ENCODE data around the gene DYNC1H1.
A peak's percentile ranks its signal among the peaks of the same experiment; 100 is the strongest.
"Not testable (repeated sequence)": the region's sequence is repeated elsewhere in the genome, so short reads cannot be mapped to it uniquely, and the experiment has no call there.

Gene DYNC1H1

DNA sequence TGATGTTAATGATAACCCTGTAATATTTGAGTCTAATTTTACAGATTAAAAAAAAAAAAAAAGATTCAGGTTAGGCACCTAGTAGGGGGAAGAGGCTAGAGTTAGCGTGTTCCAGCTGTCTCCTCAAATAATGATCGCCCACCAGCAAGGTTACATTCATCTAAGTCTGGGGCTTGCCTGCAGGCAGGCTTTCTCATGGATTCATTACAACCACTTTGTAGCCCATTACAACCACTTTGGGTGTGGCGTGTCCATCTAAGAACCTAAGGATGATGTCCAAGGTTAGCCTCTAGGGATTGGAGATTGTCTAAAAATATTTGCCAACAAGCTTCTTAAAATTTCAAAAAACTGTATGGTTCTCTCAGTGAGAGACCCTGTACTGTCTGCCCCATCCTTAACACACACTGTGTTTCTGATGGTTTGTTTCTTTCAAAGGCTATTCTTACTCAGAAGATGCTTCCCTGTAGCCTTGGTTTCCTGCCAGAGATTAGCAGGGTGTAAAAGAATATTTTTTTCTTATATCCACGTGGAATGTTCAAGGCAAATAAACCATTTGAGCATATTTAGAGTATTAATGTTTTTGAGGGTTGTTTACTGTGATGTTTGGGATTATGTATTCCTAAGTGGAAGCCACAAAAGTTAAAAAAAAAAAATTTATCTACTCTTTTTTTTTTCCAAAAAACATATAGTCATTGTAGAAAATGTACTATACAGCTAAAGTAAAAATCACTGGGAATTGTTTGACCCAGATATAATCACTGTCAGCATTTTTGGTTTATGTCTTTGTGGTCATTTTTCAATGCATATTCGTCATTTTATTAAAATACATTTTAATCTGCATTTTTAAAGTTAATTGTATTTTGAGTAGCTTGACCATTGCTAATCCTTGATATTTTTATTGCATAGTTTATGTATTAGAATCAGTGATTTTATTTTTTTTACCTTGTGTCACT lies 1.7 kb downstream of the DYNC1H1 start:
- DNase-seq: peak in 1 of 5 experiments; percentile 22

DNA sequence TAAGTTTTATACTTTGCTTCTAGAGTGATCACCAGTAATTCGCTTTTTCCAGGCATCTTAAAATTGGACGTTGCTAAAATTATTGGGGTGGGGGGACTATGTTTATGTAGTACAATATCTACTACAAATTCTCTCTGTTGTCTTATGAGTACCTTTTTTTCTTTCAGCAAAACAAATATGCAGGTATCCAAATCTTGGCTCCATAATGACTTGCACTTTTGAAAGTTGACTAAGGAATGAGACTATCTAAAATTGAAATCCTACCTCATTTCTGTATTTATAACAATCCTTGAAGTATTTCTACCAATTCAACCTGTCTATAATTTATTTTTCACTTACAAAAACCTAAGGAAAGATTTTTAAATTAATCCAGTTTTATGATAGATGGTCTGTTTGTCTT lies 2.4 kb downstream of the DYNC1H1 start:
- DNase-seq: no peak

DNA sequence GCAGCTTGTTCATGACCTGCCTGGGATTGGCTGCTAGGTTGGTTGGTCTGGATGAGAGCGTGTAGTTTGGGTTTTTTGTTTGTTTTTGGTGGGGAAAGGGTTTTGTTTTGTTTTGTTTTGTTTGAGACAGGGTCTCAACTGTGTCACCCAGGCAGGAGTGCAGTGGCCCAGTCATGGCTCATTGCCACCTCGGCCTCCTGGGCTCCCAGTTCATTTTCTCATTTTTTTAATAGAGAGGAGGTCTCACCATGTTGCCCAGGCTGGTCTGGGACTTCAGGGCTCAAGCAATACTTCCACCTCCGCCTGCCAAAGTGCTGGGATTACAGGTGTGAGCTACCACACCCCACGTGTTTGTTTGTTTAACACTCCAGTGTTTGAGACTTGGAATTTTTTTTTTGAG lies 3.8 kb downstream of the DYNC1H1 start:
- DNase-seq: no peak

DNA sequence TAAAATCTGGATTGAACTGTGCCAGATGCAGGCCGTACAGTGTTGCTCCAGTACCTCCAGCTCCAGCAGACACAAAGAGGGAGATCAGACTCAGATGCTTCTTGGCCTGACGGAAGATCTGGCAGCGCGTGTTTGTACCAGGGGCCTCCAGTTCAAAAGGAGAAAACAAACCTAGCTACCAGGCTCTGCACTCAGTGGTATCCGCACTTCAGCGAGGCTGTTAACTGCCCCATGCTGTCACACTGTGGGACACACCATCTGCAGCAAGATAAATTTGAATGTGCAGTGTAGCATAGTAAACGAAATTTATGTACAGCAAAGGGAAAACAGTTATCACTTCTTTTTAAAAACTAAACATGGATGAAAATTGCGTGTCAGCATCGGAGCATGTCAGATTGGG lies 5.1 kb downstream of the DYNC1H1 start:
- no peak for DNase-seq

DNA sequence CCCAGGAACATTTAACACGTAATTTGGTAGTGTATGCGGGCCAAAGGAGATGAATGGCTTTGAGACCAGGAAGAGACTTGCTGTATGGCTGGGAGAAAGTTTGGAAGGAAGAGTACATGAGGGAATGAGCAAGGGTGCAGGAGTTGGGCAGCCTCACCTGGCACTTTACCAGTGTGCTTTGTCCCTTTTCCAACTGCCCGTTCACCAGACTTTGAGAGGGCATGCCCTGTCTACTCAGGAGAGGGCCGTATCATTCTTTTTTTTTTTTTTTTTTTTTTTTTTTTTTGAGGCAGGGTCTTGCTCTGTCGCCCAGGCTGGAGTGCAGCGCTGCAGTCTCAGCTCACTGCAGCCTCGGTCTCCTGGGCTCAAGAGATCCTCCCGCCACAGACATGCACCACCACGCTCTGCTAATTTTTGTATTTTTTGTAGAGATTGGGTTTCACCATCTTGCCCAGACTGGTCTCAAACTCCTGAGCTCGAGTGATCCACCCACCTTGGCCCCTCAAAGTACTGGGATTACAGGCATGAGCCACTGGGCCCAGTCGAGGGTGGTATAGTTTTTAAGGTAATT lies 6.5 kb downstream of the DYNC1H1 start:
- DNase-seq: no peak

DNA sequence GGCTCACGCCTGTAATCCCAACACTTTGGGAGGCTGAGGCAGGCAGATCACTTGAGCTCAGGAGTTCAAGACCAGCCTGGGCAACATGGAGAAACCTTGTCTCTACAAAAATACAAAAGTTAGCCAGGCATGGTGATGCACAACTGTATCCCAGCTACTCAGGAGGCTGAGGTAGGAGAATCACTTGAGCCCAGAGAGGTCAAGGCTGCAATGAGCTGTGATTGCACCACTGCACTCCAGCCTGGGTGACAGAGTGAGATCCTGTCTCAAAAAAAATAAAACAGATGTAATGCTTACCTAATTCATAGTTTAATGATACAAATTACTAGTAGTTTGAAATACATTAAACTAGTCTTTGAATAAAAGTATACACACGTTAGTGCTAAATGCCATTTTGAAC lies 7.1 kb downstream of the DYNC1H1 start:
- DNase-seq: not testable (repeated sequence)

DNA sequence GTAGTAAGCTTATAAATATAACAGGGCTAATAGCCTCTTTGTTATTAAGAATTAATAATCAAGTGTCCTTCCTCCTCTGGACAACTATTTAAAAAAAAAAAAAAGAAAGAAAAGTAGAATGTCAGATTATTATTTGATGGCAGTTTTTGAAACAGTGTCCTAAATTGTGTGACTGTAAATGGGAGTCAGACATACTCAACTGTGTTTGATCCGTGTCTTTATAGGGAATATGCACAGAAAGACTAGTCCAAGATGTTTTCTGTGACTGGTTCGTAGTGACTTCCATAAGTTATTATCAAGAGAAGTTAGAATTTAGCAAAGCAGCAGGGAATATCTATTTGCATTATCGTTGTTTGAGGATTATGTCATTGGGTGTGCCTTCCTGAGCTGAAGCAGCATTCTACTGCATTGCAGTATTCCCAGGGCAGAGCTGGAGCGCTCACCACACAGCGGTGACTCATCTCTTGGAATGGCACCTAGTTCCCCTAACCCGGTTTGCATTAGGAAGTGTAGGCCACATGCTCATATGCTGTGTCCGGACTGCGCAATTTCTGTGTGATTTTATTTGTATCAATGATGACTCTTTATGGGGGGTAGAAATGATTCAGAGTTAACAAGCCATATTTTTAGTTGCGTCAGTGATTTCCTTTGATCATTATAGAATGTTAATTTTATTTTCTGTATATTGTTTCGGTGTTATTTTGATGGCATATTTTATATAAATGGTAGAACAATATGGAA lies 7.9 kb downstream of the DYNC1H1 start:
- DNase-seq: no peak

DNA sequence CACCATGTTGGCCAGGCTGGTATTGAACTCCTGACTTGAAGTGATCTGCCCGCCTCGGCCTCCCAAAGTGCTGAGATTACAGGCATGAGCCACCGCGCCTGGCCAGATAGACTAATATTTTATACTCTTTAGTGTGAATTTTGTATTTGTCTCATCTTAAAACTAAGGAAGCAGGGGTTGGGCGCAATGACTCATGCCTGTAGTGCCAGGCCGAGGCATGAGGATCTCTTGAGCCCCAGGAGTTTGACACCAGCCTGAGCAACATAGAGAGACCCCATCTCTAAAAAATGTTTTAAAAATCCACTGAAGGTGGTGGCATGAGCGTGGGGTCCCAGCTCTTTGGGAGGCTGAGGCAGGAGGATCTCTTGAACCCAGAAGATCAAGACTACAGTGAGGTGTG lies 9.0 kb downstream of the DYNC1H1 start:
- no peak for DNase-seq

DNA sequence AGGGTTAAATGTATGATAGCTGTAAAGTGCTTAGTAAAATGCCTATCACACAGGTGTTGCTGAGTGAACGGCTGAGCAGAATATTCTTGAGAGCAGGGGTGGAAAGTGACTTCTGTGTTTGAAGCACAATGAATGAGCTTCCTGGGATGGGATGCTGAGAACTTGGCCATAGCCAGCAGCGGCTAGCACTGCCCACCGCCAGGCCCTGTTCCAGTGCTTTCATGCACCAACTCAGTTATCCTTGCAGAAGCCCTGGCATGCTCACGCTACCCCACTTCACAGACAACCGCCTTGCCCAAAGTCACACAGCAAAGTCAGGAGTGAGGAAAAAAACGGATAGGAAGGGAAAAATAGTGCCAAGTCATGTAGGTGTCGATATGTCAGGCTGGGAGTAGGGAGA lies 10.9 kb downstream of the DYNC1H1 start:
- DNase-seq: no peak

DNA sequence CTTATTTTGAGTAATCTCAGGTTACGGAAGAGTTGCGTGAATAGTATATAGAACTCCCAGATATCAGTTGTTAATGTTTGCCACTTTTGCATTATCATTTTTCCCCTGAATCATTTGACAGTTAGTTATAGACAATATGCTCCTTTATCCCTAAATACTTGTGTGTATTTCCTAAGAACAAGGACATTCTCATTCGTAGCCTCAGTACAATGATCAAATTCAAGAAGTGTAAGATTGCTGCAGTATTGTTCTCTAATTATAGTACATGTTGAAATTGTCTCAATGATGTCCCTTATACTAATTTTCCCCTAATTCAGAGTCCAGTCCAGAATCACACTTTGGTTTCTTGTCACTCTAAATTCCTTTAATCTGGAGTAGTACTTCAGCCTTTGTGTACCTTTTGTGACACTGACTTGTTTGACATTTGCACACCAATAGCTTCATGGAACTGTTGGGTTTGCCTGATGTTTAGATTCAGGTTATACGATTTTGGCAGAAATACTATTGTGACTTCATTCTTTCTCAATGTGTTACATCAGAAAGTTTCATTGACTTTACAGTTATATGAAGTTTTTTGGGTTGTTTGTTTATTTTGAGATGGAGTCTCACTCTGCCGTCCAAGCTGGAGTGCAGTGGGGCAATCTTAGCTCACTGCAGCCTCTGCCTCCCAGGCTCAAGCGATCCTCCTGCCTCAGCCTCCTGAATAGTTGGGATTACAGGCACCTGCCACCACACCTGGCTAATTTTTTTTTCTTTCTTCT lies 13.1 kb downstream of the DYNC1H1 start:
- no peak for DNase-seq

DNA sequence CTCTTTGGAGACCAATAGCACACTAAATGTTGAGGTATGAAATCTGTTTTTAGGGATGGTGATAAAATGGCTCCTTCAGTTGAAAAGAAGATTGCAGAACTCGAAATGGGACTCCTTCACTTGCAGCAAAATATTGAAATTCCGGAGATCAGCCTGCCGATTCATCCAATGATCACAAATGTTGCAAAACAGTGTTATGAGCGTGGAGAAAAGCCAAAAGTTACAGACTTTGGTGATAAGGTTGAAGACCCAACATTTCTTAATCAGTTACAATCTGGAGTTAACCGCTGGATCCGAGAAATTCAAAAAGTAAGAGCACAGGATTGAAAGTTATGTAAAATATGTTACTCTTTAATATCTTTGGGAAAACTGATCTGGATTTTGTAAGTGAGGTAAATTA lies 15.3 kb downstream of the DYNC1H1 start:
- DNase-seq: no peak

DNA sequence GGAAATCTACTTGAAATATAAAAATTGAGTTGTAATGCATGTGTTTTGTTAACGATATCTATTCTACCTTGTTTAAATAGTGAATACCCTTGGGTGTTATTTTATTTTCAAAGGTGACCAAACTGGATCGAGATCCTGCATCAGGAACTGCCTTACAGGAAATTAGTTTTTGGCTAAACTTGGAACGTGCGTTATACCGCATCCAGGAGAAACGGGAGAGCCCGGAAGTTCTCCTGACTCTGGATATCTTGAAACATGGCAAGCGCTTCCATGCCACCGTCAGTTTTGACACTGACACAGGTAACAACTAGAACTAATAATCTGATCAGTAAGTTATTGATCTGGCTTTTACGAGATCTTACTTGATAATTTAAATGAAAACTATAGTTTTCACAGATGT lies 15.9 kb downstream of the DYNC1H1 start:
- no peak for DNase-seq

DNA sequence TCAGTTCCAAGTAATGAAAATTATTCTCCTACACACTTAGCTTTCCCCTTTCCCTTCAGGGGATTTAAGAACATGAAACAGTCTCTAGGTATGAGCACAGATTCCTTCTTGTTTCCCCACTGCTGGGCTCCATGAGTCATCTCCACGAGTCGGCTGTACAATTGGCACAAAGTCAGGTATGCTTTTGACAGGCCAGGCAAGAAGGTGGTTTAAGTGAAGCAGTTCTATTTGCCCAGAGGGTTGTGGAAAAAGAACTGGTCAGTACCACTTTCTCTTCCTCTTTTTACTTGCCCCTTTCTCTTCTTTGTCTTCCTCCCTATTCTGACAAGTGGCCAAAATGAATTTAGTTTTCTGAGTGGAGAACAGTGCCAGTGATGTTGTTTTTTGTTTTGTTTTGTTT lies 16.3 kb downstream of the DYNC1H1 start:
- DNase-seq: no peak

DNA sequence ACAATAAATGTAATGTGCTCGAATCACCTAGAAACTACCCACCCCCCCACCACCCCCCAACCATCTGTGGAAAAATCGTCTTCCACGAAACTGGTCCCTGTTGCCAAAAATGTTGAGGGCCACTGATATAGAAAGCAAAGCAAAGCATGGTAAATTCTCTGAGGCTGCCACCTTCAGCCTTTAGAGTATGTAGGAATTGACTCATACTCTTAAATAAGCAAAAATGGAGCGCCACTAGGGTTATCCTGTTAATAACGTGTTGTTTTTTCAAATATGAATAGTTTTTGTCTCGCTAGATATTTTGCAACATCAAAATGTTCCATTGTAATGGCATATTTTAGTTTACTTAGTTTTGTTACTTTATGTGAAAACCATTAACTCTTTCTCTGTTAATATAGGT lies 18.2 kb downstream of the DYNC1H1 start:
- no peak for DNase-seq

DNA sequence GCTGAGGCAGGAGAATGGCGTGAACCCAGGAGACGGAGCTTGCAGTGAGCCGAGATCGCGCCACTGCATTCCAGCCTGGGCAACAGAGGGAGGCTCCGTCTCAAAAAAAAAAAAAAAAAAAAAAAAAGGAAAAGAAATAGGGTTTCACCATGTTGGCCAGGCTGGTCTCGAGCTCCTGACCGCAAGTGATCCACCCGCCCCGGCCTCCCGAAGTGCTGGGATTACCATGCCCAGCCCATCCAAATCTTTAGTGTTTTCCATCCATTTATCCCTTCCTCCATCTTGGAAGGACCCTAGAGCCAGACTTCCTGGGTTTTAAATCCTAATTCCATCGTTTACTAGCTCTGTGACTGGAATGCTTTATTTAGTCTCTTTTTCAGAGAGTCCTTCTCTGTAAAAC lies 20.5 kb downstream of the DYNC1H1 start:
- DNase-seq: not testable (repeated sequence)

DNA sequence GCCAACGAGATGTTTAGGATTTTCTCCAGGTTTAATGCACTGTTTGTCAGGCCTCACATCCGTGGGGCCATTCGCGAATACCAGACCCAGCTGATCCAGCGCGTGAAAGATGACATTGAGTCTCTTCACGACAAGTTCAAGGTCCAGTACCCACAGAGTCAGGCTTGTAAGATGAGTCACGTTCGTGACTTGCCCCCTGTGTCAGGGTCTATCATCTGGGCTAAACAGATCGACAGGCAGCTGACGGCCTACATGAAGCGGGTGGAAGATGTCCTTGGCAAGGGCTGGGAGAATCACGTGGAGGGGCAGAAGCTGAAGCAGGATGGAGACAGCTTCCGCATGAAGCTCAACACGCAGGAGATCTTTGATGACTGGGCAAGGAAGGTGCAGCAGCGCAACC lies 21.6 kb downstream of the DYNC1H1 start:
- DNase-seq: no peak

DNA sequence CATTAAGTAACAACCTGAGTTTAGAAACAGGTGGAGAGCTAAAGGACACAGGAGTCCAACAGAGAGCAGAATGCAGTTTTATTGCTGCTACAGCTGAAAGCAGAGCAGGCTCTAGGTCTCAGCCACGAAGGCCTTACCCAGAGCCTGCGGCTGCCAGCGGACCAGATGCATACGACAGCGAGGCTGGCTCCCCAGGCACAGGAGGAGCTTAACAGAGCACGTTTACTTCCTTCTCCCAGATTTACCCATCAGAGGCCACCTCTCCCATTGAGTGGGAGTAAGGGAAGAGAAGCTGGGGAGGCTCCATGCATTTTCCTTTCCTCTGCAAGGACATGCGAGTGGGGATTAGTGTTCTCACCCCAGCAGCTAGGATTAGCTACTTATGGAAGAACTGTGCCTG lies 22.6 kb downstream of the DYNC1H1 start:
- DNase-seq: no peak

DNA sequence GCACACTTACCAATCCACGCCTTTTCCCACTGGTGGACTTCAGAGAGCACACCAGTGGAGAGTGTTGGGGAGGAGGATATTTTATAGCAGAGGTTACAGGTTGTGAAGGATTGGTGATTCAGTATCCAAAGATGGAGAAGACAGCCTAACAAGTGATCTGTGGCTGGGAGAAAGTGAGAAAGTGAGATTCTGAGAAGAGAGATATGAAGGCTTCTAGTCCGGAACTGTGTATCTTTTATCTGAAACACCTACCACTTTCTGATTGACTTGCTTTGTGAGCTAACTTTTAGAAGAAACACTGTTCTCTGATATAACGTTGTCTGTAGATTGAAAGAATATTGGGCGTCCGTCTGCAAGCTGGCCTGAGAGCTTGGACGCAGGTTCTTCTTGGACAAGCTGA lies 24.0 kb downstream of the DYNC1H1 start:
- DNase-seq: peak in 1 of 5 experiments; percentile 53

DNA sequence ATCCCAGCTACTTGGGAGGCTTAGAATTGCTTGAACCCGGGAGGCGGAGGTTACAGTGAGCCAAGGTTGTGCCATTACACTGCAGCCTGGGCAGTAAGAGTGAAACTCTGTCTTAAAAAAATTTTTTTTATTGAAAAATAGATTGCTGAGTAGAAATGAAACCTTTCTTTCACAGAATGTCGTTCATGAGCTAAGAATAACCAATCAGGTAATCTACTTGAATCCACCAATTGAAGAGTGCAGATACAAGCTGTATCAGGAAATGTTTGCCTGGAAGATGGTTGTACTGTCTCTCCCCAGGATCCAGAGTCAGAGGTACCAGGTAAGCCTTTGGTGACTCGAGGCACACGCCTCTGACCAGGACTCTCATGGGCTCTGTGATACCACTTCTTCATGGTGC lies 27.0 kb downstream of the DYNC1H1 start:
- DNase-seq: peak in 1 of 5 experiments; percentile 56

DNA sequence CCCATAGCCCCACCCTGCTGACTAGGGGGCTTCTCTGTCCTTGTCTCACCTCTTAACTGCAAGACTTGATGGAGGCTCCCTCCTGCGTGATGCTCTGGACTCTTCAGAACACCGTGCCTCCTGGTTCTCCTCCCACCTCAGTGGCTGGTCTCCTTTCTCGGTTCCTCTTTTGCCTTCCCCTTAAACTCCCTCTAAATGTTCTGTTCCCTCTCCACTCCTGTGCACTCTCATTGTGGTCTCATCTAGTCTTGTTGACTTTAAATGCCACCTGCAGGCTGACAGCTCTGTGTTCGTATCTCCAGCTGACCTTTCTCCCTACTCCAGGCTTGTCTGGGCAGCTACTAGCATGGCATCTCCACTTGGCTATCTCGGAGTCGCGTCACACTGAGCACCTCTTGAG lies 28.3 kb downstream of the DYNC1H1 start:
- DNase-seq: no peak

DNA sequence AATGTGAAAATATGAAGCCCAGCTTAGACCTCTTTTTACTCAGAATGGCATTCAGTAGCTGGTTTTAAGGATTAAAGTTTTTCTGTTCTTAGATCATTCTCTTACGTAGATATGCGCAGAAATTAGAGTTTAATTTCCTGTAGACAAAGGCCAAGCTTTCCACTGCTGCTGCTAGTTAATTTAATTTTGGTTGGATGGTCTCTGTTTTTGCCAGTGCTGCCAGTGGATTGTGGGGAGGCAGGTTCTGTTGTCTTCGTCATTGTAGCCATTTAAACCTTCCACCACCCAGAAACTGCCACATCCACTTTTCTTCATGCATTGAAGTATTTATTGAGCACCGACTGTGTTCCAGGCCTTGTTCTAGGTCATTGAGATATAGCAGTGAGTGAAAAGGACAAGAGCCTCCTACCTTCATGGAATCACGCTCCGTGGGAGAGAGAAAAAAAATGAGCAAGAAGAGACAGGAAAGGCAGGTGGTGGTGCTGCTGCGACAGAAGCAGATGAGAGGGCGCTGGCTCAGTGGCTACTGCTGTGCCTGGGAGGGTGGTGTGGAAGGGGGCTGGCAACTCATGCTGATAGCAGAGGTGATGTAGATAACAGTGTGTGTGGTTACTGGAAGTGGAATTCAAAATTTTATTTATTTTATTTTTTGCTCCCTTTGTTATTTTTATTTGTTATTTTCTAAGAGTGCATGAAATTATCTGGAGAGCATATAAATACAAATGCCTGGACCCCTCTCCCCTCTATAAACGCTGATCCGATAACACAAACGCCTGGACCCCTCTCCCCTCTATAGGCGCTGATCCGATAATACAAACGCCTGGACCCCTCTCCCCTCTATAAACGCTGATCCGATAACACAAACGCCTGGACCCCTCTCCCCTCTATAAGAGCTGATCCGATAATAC lies 33.3 kb downstream of the DYNC1H1 start:
- DNase-seq: no peak

DNA sequence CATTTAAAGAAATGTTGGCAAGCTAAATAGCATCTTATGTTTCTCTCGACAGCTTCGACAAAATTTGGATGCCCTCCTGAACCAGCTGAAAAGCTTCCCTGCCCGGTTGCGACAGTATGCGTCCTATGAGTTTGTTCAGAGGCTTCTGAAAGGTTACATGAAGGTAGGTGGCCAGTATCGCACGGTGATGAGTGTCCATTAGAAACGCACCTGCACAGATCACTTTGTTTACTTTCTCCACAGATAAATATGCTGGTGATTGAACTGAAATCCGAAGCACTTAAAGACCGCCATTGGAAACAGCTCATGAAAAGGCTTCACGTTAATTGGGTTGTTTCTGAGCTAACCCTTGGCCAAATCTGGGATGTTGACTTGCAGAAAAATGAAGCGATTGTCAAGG lies 36.5 kb downstream of the DYNC1H1 start:
- no peak for DNase-seq

Measured in T-helper 2 cell (primary cell).